WTC11 (cell line): ENCODE results near the gene PCDH1. TPM values are rescaled to one million over a fixed set of nuclear protein-coding genes. Genes with fewer than 3 reads are reported as not detected.

Experiments
- ATAC-seq: fragments of 200-7000 bp; cut with Tn5 transposase; 2 replicates; pipeline ENCODE4 v1.10.0; 2021; ENCODE audit warnings: mild to moderate bottlenecking, moderate library complexity
- CTCF ChIA-PET: fragments of 300-600 bp; sonication (Branson Sonifier 250); formaldehyde crosslinking; loops from one replicate; lab custom pipeline; 2021; ENCODE audit warnings: antibody characterized with exemption; lab: Charles Lee
- POLR2A ChIA-PET: fragments of 350-600 bp; sonication (Branson Sonifier 250); formaldehyde crosslinking; loops from one replicate; lab custom pipeline; 2021; ENCODE audit warnings: antibody characterized with exemption; lab: Charles Lee
- DNase-seq: peaks from one replicate; pipeline ENCODE4 v3.0.0; 2021; ENCODE audit warnings: low spot score
- H3K27ac Mint-ChIP-seq: 2 replicates; pipeline ENCODE4 v1.8.0; 2021; ENCODE audit warnings: mixed read lengths
- H3K27me3 Mint-ChIP-seq: 2 replicates; pipeline ENCODE4 v1.8.0; 2021; ENCODE audit warnings: low read depth, mild to moderate bottlenecking, moderate library complexity, mixed read lengths
- H3K36me3 Mint-ChIP-seq: 2 replicates; pipeline ENCODE4 v1.8.0; 2021; ENCODE audit warnings: mixed read lengths
- H3K4me1 Mint-ChIP-seq: 2 replicates; pipeline ENCODE4 v1.8.0; 2022; ENCODE audit warnings: mixed read lengths
- H3K4me3 Mint-ChIP-seq: 2 replicates; pipeline ENCODE4 v1.8.0; 2021; ENCODE audit warnings: mild to moderate bottlenecking, moderate library complexity, mixed read lengths
- H3K9me3 Mint-ChIP-seq: 2 replicates; pipeline ENCODE4 v1.8.0; 2021; ENCODE audit warnings: mixed read lengths
- ATF3 ChIP-seq: sonication (generic); formaldehyde crosslinking; conservative IDR thresholded peaks from 2 replicates; pipeline ENCODE4 v1.8.1; 2022; ENCODE audit warnings: mild to moderate bottlenecking, missing genetic modification reagents
- CTCF ChIP-seq: fragments of 200-600 bp; IDR thresholded peaks from 2 replicates; pipeline ENCODE4 v1.8.0; 2022; ENCODE audit warnings: antibody characterized with exemption
- EMX1 ChIP-seq: fragments of 250-450 bp; sonication (Bioruptor Pico); IDR thresholded peaks from 2 replicates; pipeline ENCODE4 v1.8.0; 2021; ENCODE audit warnings: mild to moderate bottlenecking
- ETV6 ChIP-seq: sonication (generic); formaldehyde crosslinking; IDR thresholded peaks from 2 replicates; pipeline ENCODE4 v1.8.1; 2022; ENCODE audit warnings: mild to moderate bottlenecking, missing genetic modification reagents
- GABPB1 ChIP-seq: sonication (generic); formaldehyde crosslinking; IDR thresholded peaks from 2 replicates; pipeline ENCODE4 v1.8.1; 2023; ENCODE audit warnings: mild to moderate bottlenecking, missing genetic modification reagents
- MXD4 ChIP-seq: fragments of 250-450 bp; sonication (Bioruptor Pico); IDR thresholded peaks from 2 replicates; pipeline ENCODE4 v1.8.0; 2021; ENCODE audit warnings: mild to moderate bottlenecking, moderate library complexity, borderline replicate concordance
- NFE2L1 ChIP-seq: sonication (generic); formaldehyde crosslinking; IDR thresholded peaks from 2 replicates; pipeline ENCODE4 v1.8.1; 2023; ENCODE audit warnings: missing genetic modification reagents
- PRRX2 ChIP-seq: fragments of 250-450 bp; sonication (Bioruptor Pico); IDR thresholded peaks from 2 replicates; pipeline ENCODE4 v1.8.0; 2021; ENCODE audit warnings: mild to moderate bottlenecking
- SMAD3 ChIP-seq: sonication (generic); formaldehyde crosslinking; IDR thresholded peaks from 2 replicates; pipeline ENCODE4 v1.8.0; 2022; ENCODE audit warnings: missing genetic modification reagents, mild to moderate bottlenecking, borderline replicate concordance
- SOX15 ChIP-seq: fragments of 250-450 bp; sonication (Bioruptor Pico); IDR thresholded peaks from 2 replicates; pipeline ENCODE4 v1.9.0; 2021; ENCODE audit warnings: mild to moderate bottlenecking
- TEAD1 ChIP-seq: sonication (generic); formaldehyde crosslinking; IDR thresholded peaks from 2 replicates; pipeline ENCODE4 v1.8.0; 2022; ENCODE audit warnings: mild to moderate bottlenecking, missing genetic modification reagents
- ZNF138 ChIP-seq: sonication (generic); formaldehyde crosslinking; conservative IDR thresholded peaks from 2 replicates; pipeline ENCODE4 v1.8.1; 2022; ENCODE audit warnings: mild to moderate bottlenecking, moderate library complexity, missing genetic modification reagents
- ZNF232 ChIP-seq: sonication (generic); formaldehyde crosslinking; IDR thresholded peaks from 2 replicates; pipeline ENCODE4 v1.8.0; 2022; ENCODE audit warnings: mild to moderate bottlenecking, missing genetic modification reagents
- ZNF317 ChIP-seq: sonication (generic); formaldehyde crosslinking; IDR thresholded peaks from 2 replicates; pipeline ENCODE4 v1.8.1; 2023; ENCODE audit warnings: low read depth, mild to moderate bottlenecking, moderate library complexity, missing genetic modification reagents, borderline replicate concordance
- ZNF416 ChIP-seq: fragments of 250-450 bp; sonication (Bioruptor Pico); IDR thresholded peaks from 2 replicates; pipeline ENCODE4 v1.9.0; 2021; ENCODE audit warnings: mild to moderate bottlenecking, inconsistent platforms
- ZNF512 ChIP-seq: sonication (generic); formaldehyde crosslinking; IDR thresholded peaks from 2 replicates; pipeline ENCODE4 v1.8.1; 2022; ENCODE audit warnings: missing genetic modification reagents, borderline replicate concordance
- ZNF671 ChIP-seq: fragments of 250-450 bp; sonication (Bioruptor Pico); IDR thresholded peaks from 2 replicates; pipeline ENCODE4 v1.8.0; 2021; ENCODE audit warnings: mild to moderate bottlenecking
- total RNA-seq: library from RNA; stranded (reverse); gene quantifications from 3 replicates; pipeline ENCODE4 v1.2.3, GENCODE V29; 2021
- TF ChIP-seq, protein P1 (sequence below): fragments of 250-450 bp; sonication (Bioruptor Pico); IDR thresholded peaks from 2 replicates; pipeline ENCODE4 v2.1.2; 2022; ENCODE audit warnings: mild to moderate bottlenecking, moderate library complexity
- TF ChIP-seq, protein P2 (sequence below): fragments of 250-450 bp; sonication (Bioruptor Pico); IDR thresholded peaks from 2 replicates; pipeline ENCODE4 v1.9.0; 2021; ENCODE audit warnings: mild to moderate bottlenecking

The PCDH1 gene
- total RNA-seq, 1 experiment from 2014 or later = 105 TPM

GRCh38 chr5:141874262-141874964, 3.8 kb downstream of the PCDH1 start:
- ChIA-PET CTCF (interaction anchor here (1.3 to 10.0 kb wide), 6 partner anchors 29 to 210 kb away, joined by 4 to 406 read pairs (median 9); no protein-coding TSS in a partner anchor), POLR2A (interaction anchor here (0.7 to 7.1 kb wide), 5 partner anchors 25 to 59 kb away, joined by 3 to 66 read pairs (median 19); no protein-coding TSS in a partner anchor)
- H3K4me1 Mint-ChIP-seq = peaks cover 66% of the 10 kb centered on the region
- peaks cover 13% of the 10 kb centered on the region for H3K36me3 Mint-ChIP-seq
- TF ChIP-seq ZNF416 (0 out of 2 replicates have a peak, but pooled peaks have one; percentile 14), ZNF138 (CRISPR knock-in tag) (no peak)
- peak overlapping the region; percentile 76 for H3K4me3 Mint-ChIP-seq
- ATAC-seq (no peak), DNase-seq (no peak)
- H3K27me3 Mint-ChIP-seq = no peaks in the 10 kb centered on the region
- H3K9me3 Mint-ChIP-seq = no peaks in the 10 kb centered on the region
- peak overlapping the region; percentile 98 for H3K27ac Mint-ChIP-seq

GRCh38 chr5:141873933-141874261, 4.3 kb downstream of the PCDH1 start:
- peak overlapping the region; percentile 76 for H3K4me3 Mint-ChIP-seq
- peak overlapping the region; percentile 98 for H3K27ac Mint-ChIP-seq
- TF ChIP-seq ZNF138 (CRISPR knock-in tag) (no peak), ZNF232 (CRISPR knock-in tag) (no peak), PRRX2 (CRISPR knock-in tag) (no peak), SMAD3 (CRISPR knock-in tag) (no peak), ZNF671 (CRISPR knock-in tag) (no peak), SOX15 (no peak), ZNF512 (CRISPR knock-in tag) (no peak), NFE2L1 (CRISPR knock-in tag) (no peak), ETV6 (CRISPR knock-in tag) (no peak), TEAD1 (CRISPR knock-in tag) (no peak), GABPB1 (CRISPR knock-in tag) (no peak), ZNF317 (no peak), EMX1 (CRISPR knock-in tag) (no peak), CTCF (no peak), MXD4 (no peak), ATF3 (CRISPR knock-in tag) (no peak)
- TF ChIP-seq, protein P1, sequence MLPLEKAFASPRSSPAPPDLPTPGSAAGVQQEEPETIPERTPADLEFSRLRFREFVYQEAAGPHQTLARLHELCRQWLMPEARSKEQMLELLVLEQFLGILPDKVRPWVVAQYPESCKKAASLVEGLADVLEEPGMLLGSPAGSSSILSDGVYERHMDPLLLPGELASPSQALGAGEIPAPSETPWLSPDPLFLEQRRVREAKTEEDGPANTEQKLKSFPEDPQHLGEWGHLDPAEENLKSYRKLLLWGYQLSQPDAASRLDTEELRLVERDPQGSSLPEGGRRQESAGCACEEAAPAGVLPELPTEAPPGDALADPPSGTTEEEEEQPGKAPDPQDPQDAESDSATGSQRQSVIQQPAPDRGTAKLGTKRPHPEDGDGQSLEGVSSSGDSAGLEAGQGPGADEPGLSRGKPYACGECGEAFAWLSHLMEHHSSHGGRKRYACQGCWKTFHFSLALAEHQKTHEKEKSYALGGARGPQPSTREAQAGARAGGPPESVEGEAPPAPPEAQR = no peak
- TF ChIP-seq, protein P2, sequence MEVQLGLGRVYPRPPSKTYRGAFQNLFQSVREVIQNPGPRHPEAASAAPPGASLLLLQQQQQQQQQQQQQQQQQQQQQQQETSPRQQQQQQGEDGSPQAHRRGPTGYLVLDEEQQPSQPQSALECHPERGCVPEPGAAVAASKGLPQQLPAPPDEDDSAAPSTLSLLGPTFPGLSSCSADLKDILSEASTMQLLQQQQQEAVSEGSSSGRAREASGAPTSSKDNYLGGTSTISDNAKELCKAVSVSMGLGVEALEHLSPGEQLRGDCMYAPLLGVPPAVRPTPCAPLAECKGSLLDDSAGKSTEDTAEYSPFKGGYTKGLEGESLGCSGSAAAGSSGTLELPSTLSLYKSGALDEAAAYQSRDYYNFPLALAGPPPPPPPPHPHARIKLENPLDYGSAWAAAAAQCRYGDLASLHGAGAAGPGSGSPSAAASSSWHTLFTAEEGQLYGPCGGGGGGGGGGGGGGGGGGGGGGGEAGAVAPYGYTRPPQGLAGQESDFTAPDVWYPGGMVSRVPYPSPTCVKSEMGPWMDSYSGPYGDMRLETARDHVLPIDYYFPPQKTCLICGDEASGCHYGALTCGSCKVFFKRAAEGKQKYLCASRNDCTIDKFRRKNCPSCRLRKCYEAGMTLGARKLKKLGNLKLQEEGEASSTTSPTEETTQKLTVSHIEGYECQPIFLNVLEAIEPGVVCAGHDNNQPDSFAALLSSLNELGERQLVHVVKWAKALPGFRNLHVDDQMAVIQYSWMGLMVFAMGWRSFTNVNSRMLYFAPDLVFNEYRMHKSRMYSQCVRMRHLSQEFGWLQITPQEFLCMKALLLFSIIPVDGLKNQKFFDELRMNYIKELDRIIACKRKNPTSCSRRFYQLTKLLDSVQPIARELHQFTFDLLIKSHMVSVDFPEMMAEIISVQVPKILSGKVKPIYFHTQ (CRISPR knock-in tag) = no peak
- ChIA-PET POLR2A (interaction anchor here (1.6 to 7.1 kb wide), 3 partner anchors 24 to 59 kb away, joined by 4 to 66 read pairs (median 19); no protein-coding TSS in a partner anchor), CTCF (interaction anchor here (10.0 kb wide), 1 partner anchor 60 kb away, joined by 406 read pairs; no protein-coding TSS in a partner anchor)
- peaks cover 15% of the 10 kb centered on the region for H3K36me3 Mint-ChIP-seq
- DNase-seq (no peak), ATAC-seq (no peak)
- no peaks in the 10 kb centered on the region for H3K27me3 Mint-ChIP-seq
- H3K4me1 Mint-ChIP-seq = peaks cover 62% of the 10 kb centered on the region
- no peaks in the 10 kb centered on the region for H3K9me3 Mint-ChIP-seq
